GM10248 (cell line): ENCODE results near the gene GLB1L3.

ENCODE experiments used
- CTCF ChIA-PET: fragments of 300-600 bp; sonication (Branson Sonifier 250); formaldehyde crosslinking; extraction: SDS; loops from one replicate; lab custom pipeline; 2021; ENCODE audit warnings: antibody characterized with exemption; lab: Yijun Ruan, JAX
- POLR2A ChIA-PET: fragments of 350-650 bp; sonication (Branson Sonifier 250); formaldehyde crosslinking; extraction: SDS; loops from one replicate; lab custom pipeline; 2020; ENCODE audit warnings: antibody characterized with exemption; lab: Yijun Ruan, JAX
- DNase-seq: peaks from one replicate; pipeline ENCODE4 v3.0.0; 2012; ENCODE audit errors: extremely low spot score
- TF ChIP-seq, protein P1 (sequence below): IDR thresholded peaks from 2 replicates; pipeline ENCODE4 v1.5.1; 2012; ENCODE audit warnings: mild to moderate bottlenecking, low read depth; ENCODE audit errors: extremely low read depth, missing control alignments, control extremely low read depth

The GLB1L3 gene

DNA sequence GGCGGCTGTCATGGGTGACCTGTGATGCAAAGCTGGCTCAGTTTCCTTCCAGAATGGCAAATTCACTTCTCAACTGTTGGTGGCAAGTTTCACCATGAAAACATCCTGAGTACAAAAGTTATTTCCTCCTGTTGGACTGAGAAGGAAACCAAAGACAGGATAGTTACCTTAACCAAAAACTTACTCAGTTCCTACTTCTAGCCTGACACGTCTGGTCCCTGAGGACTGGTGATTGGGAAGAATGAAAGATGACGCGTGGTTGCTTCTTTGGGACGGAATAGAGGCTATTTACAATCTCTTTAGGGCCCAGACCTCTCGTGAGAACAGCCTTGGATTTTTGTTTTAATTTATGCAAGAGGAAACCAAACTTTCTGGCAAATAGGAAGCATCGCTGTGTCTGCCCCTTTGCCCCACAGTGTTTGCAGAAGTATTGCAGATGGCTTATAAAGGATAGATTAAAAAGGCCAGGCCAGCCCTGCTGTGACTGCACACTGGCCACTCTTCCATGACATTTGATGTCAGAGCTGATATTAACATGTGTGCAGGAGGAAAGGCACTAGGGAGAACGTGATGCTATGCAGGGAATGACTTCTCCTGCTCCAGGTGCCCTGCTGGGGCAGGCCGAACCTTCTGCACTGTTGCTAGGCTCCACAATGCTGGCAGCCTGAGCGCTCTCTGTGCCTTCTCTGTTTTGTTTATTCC, 44.1 kb upstream of the GLB1L3 start:
- POLR2A ChIA-PET: no interaction called here
- TF ChIP-seq, protein P1, sequence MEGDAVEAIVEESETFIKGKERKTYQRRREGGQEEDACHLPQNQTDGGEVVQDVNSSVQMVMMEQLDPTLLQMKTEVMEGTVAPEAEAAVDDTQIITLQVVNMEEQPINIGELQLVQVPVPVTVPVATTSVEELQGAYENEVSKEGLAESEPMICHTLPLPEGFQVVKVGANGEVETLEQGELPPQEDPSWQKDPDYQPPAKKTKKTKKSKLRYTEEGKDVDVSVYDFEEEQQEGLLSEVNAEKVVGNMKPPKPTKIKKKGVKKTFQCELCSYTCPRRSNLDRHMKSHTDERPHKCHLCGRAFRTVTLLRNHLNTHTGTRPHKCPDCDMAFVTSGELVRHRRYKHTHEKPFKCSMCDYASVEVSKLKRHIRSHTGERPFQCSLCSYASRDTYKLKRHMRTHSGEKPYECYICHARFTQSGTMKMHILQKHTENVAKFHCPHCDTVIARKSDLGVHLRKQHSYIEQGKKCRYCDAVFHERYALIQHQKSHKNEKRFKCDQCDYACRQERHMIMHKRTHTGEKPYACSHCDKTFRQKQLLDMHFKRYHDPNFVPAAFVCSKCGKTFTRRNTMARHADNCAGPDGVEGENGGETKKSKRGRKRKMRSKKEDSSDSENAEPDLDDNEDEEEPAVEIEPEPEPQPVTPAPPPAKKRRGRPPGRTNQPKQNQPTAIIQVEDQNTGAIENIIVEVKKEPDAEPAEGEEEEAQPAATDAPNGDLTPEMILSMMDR: no peak
- CTCF ChIA-PET: no interaction called here
- DNase-seq: no peak

DNA sequence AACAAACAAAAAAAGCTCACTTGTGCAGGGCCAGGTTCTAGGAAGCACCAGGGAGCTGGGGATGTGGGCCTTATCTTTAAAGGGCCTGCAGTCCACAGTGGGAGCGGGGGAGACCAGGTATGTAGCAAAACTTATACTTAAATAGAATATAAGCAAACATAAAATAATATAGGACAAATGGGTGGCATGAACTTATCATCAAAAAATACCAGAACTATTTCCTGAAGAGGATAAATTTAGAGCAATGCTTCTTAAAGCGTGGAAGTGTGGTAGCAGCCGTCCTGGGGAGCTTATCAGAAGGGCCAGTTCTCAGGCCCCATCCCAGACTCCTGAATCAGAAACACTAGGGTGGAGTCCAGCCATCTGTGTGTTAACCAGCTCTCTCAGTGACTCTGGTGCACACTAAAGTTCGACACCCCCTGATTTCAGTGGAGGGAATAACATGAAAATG, 42.4 kb upstream of the GLB1L3 start:
- POLR2A ChIA-PET: no interaction called here
- CTCF ChIA-PET: interaction anchor here (1.1 to 2.6 kb wide), 5 partner anchors 10 to 42 kb away, joined by 3 to 12 read pairs (median 3); partner anchors contain the start of gene NCAPD3
- TF ChIP-seq, protein P1: no peak
- no peak for DNase-seq

DNA sequence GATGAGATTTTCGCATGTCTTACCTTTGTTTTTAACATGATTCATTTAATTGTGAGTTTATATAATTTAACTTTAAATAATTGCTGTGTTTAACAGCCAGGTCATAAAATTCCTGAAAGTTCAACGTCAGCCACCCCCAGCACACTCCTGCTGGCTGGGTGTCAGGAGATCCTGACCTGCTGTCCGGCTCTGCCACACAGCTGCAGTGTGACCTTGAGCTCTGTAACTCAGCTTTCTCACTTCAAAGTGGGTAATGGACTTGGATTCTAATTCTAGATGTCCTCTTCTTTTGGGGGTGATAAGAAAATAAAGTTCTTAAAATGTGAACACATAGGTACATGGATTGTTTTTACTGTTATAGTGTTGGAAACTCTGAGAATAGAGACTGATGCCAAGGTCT, 40.8 kb upstream of the GLB1L3 start:
- ChIA-PET CTCF (interaction anchor here (1.0 to 2.6 kb wide), 2 partner anchors 8 to 24 kb away, joined by 3 to 12 read pairs; no protein-coding TSS in a partner anchor), POLR2A (no interaction called here)
- TF ChIP-seq, protein P1: no peak
- DNase-seq: no peak

DNA sequence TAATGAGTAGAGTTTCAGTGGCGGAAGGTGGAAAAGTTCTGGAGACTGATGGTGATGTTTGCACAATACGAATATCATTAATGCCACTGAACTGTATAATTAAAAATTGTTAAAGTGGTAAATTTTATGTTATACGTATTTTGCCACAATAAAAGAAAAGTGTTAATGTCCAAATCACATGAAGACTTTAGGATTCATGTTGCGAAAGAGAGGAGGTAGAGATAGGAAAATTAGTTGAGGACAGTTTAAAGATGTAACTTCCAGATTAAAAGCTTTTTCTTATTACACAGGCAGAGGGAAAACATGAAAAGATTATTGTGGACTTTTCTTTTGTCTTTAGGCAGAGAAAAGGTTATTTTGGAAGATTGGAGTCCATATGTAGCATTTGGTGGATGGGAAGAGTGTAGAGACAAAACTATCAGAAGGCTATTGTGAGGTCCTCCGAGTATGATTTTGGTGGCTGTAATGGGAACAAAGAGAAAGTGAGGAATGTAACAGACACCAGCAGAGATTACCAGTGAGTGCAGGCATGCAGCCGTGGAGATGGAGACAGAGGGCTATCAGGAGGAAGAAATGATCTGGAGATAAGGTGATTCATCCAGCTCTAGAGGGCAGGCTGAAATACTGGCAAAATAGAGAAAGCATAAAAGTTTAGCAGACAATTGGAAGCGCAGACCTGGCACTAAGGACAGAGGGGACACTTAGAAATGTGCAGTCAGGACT, 39.2 kb upstream of the GLB1L3 start:
- POLR2A ChIA-PET: no interaction called here
- TF ChIP-seq, protein P1: no peak
- DNase-seq: no peak
- CTCF ChIA-PET: interaction anchor here (1.1 kb wide), 1 partner anchor 18 kb away, joined by 3 read pairs; no protein-coding TSS in a partner anchor

DNA sequence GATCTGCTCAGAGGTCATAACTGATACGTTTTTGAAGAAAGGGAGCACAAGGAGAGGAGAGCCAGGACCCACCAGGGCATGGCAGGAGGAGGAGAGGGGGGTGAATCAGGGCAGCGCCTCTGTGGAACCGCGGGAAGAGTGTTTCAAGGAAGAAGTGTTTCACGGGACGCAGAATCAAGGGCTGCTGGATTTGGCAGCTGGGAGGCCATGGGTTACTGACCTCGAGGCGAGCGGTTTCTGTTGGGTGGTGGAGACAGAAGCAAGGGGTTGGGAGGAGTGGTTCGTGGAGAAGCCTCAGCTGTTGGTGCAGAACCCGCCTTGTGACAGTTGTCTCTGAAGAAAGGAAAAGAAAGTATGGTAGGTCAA, 38.6 kb upstream of the GLB1L3 start:
- POLR2A ChIA-PET: no interaction called here
- CTCF ChIA-PET: interaction anchor here (1.1 kb wide), 1 partner anchor 18 kb away, joined by 3 read pairs; no protein-coding TSS in a partner anchor
- no peak for DNase-seq
- TF ChIP-seq, protein P1: no peak

DNA sequence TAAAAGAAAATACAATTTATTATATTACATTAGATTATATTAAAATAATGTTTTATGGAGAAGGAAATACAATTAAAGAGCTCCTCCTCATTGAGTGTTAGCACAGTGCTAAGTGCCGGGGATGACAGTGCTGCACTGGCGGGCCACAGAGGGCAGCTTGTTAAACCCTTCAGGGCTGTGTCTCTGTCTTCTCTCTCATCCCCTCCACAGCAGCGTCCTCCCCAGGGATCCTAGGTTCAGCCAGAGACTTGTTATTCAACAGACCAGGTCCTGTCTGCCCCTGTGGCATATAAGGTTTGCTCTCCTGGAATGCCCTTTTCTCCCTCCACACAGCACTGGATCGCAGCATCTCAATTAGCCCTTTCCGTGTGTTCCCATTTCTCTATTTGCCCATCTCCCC, 37.2 kb upstream of the GLB1L3 start:
- DNase-seq: no peak
- CTCF ChIA-PET: interaction anchor here (0.8 to 3.3 kb wide), 5 partner anchors 10 to 41 kb away, joined by 3 to 11 read pairs (median 4); no protein-coding TSS in a partner anchor
- TF ChIP-seq, protein P1: no peak
- POLR2A ChIA-PET: no interaction called here
